IPS-18c (cell line): ENCODE measurements around the gene TOMM20.
A peak's percentile ranks its signal among the peaks of the same experiment; 100 is the strongest.
"Not testable (repeated sequence)": the region's sequence is repeated elsewhere in the genome, so short reads cannot be mapped to it uniquely, and the experiment has no call there.

Experiments used
- H3K4me3 ChIP-seq: 2 replicates; pipeline ENCODE4 v1.7.0; 2013; ENCODE audit warnings: low read depth, mild to moderate bottlenecking, low read length, moderate library complexity; ENCODE audit not compliant: insufficient read depth
- H3K9me3 ChIP-seq: one replicate; pipeline ENCODE4 v1.6.1; 2013; ENCODE audit warnings: mild to moderate bottlenecking, low read length, moderate library complexity; ENCODE audit not compliant: control insufficient read depth, insufficient read depth

TOMM20 gene

GRCh38 chr1:235093696-235094592 is 34.7 kb downstream of the TOMM20 start:
- Histone ChIP-seq H3K9me3 (no peaks in the 10 kb centered on the region), H3K4me3 (peak overlapping the region; percentile 22)

- H3K9me3 ChIP-seq: no peaks in the 10 kb centered on the region
- peak overlapping the region; percentile 22 for H3K4me3 ChIP-seq
Observed at GRCh38 chr1:235093013-235093695, 35.5 kb downstream of the TOMM20 start.

- H3K4me3 ChIP-seq, H3K9me3 ChIP-seq: not testable (repeated sequence)
Observed at GRCh38 chr1:235092415-235092814, 36.2 kb downstream of the TOMM20 start.

- not testable (repeated sequence) for H3K9me3 ChIP-seq
Observed at GRCh38 chr1:235092045-235092406, 36.6 kb downstream of the TOMM20 start.

GRCh38 chr1:235091319-235092044 is 37.2 kb downstream of the TOMM20 start:
- not testable (repeated sequence) for H3K4me3 ChIP-seq, H3K9me3 ChIP-seq

More at GRCh38 chr1:235092045-235092406, 36.6 kb downstream of the TOMM20 start:
- not testable (repeated sequence) for H3K4me3 ChIP-seq

- no peak overlapping the region for H3K4me3 ChIP-seq
Observed at GRCh38 chr1:235090406-235091069, 38.1 kb downstream of the TOMM20 start.

GRCh38 chr1:235088907-235089306 is 39.7 kb downstream of the TOMM20 start:
- no peak overlapping the region for H3K4me3 ChIP-seq
- no peaks in the 10 kb centered on the region for H3K9me3 ChIP-seq

More at GRCh38 chr1:235090406-235091069, 38.1 kb downstream of the TOMM20 start:
- H3K9me3 ChIP-seq: no peaks in the 10 kb centered on the region

- Histone ChIP-seq H3K4me3 (no peak overlapping the region), H3K9me3 (no peaks in the 10 kb centered on the region)
Observed at GRCh38 chr1:235088430-235088829, 40.2 kb downstream of the TOMM20 start.

GRCh38 chr1:235087906-235088305 is 40.7 kb downstream of the TOMM20 start:
- no peak overlapping the region for H3K4me3 ChIP-seq
- H3K9me3 ChIP-seq: no peaks in the 10 kb centered on the region

- H3K9me3 ChIP-seq, H3K4me3 ChIP-seq: not testable (repeated sequence)
Observed at GRCh38 chr1:235085411-235086117, 43.1 kb downstream of the TOMM20 start.

- H3K9me3 ChIP-seq, H3K4me3 ChIP-seq: not testable (repeated sequence)
Observed at GRCh38 chr1:235080788-235081187, 47.8 kb downstream of the TOMM20 start.

- H3K9me3 ChIP-seq, H3K4me3 ChIP-seq: not testable (repeated sequence)
Observed at GRCh38 chr1:235080297-235080657, 48.4 kb downstream of the TOMM20 start.

GRCh38 chr1:235079443-235080296 is 49.0 kb downstream of the TOMM20 start:
- H3K4me3 ChIP-seq: no peak overlapping the region

GRCh38 chr1:235078480-235079381 is 49.9 kb downstream of the TOMM20 start:
- Histone ChIP-seq H3K4me3 (no peak overlapping the region), H3K9me3 (no peaks in the 10 kb centered on the region)

More at GRCh38 chr1:235079443-235080296, 49.0 kb downstream of the TOMM20 start:
- H3K9me3 ChIP-seq: no peaks in the 10 kb centered on the region
